ENCODE data around the gene C19orf53. TPM values are rescaled to one million over a fixed set of nuclear protein-coding genes. Genes with fewer than 3 reads are reported as not detected.

The C19orf53 gene
- total and polyA plus RNA-seq, 2 of the 13 experiments (the other 11 are each of a cell fraction or from before 2014, with no cell fraction given): 129 to 130 TPM

DNA sequence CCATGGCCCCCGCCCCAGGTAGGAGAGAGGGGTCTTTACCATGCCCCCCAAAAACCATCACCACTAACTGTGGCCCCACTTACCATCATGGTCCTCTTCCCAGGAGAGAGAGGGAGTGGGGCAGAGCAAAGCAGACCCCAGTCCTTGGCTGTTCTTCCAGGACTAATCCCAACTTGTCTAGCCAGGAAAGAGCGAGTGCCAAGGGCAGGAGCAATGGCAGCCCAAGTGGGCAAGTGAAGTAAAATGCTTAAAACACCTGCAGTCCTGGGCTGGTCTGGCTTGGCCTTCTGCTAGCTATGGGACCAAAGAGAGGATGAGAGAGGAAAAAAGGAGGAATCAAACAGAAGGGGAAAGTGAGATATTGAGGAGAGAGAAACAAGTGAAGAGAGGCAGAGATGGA is 38.9 kb downstream of the C19orf53 start:
- ChIA-PET POLR2A (no interaction called here), CTCF (ENCODE audit: low intra/inter-chr PET ratio, low total read pairs) (no interaction called here)
- Histone ChIP-seq H2AFZ (ENCODE audit: low read length) (no peak overlapping the region), H3K36me3 (replicated peaks in 1 of 2; ENCODE audit: control insufficient read depth in 1 of 2, insufficient read depth in 2 of 2, low read length in 2 of 2) (no peaks in the 10 kb centered on the region), H3K27me3 (ENCODE audit: control insufficient read depth in 1 of 2, insufficient read depth in 2 of 2, low read length in 2 of 2) (no peaks in the 10 kb centered on the region; a peak in 1 of 5 replicates), H3K4me1 (ENCODE audit: insufficient read depth, low read length) (no peaks in the 10 kb centered on the region), H3K4me3 (replicated peaks in 1 of 3; ENCODE audit: insufficient read depth in 1 of 3, low read depth in 2 of 3, low read length in 3 of 3) (no peak overlapping the region), H3K4me2 (ENCODE audit: low read depth, low read length) (no peak overlapping the region), H3K79me2 (ENCODE audit: insufficient read depth, low read length) (no peaks in the 10 kb centered on the region), H3K9ac (ENCODE audit: insufficient read depth, low read depth, low read length) (no peak overlapping the region), H3K27ac (ENCODE audit: extremely low read length, insufficient read depth, low read length) (no peak overlapping the region), H4K20me1 (ENCODE audit: insufficient read depth, low read length) (no peaks in the 10 kb centered on the region), H3K9me3 (ENCODE audit: low read length) (no peaks in the 10 kb centered on the region)
- TF ChIP-seq ZMYM3 (CRISPR knock-in tag; IDR thresholded peaks at IDR 0.05): 0 out of 2 replicates have a peak, but pooled peaks have one; percentile 27
- TF ChIP-seq RBM39 (IDR thresholded peaks at IDR 0.05; ENCODE audit: low read depth, low read length, poor library complexity, severe bottlenecking): no peak
- no peak for ATAC-seq
- 95% methylated on average over 1 of the region's 2 CpGs for WGBS (ENCODE audit: low lambda C conversion rate)
- DNase-seq (ENCODE audit: low spot score): no peak
- in situ Hi-C loops (cut with HindIII; ENCODE audit: extremely low pct_ligation_motif_present, low pct_unique_long_range_greater_than_20kb) (no loop called here), intact Hi-C loops (cut with micrococcal nuclease; ENCODE audit: unreplicated experiment) (no loop called here)
- BruUV-seq (replicated peaks): no TSS peak
- no peak for FAIRE-seq

DNA sequence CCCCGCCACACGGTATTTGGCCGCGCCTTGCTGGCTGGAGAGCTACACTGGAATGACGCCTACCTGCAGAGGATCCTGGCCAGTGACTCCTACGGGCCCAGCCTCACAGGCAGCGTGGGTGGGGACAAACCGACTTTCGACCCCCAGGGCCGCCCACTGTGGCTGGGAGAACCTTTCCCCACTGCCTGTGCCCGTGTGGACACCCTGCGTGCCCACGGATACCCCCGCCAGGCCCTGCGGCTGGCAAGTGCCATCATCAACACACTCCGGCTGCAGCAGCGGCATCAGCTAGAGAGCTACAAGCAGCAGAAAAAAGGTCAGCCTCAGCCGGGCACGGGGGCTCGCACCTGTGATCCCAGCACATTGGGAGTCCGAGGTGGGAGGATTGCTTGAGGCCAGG is 40.3 kb downstream of the C19orf53 start:
- FAIRE-seq (no peak), ATAC-seq (no peak), DNase-seq (ENCODE audit: low spot score) (no peak)
- Histone ChIP-seq H3K4me1 (ENCODE audit: insufficient read depth, low read length) (no peaks in the 10 kb centered on the region), H3K9me3 (ENCODE audit: low read length) (no peaks in the 10 kb centered on the region), H3K36me3 (replicated peaks in 1 of 2; ENCODE audit: control insufficient read depth in 1 of 2, insufficient read depth in 2 of 2, low read length in 2 of 2) (no peaks in the 10 kb centered on the region), H3K79me2 (ENCODE audit: insufficient read depth, low read length) (no peaks in the 10 kb centered on the region), H3K4me2 (ENCODE audit: low read depth, low read length) (no peak overlapping the region), H3K4me3 (replicated peaks in 1 of 3; ENCODE audit: insufficient read depth in 1 of 3, low read depth in 2 of 3, low read length in 3 of 3) (no peak overlapping the region), H3K9ac (ENCODE audit: insufficient read depth, low read depth, low read length) (no peak overlapping the region), H3K27me3 (ENCODE audit: control insufficient read depth in 1 of 2, insufficient read depth in 2 of 2, low read length in 2 of 2) (no peaks in the 10 kb centered on the region; a peak in 1 of 5 replicates), H2AFZ (ENCODE audit: low read length) (no peak overlapping the region), H4K20me1 (ENCODE audit: insufficient read depth, low read length) (no peaks in the 10 kb centered on the region), H3K27ac (ENCODE audit: extremely low read length, insufficient read depth, low read length) (no peak overlapping the region)
- ChIA-PET POLR2A (no interaction called here), CTCF (ENCODE audit: low intra/inter-chr PET ratio, low total read pairs) (no interaction called here)
- no TSS peak for BruUV-seq (replicated peaks)
- intact Hi-C loops (cut with micrococcal nuclease; ENCODE audit: unreplicated experiment) (no loop called here), in situ Hi-C loops (cut with HindIII; ENCODE audit: extremely low pct_ligation_motif_present, low pct_unique_long_range_greater_than_20kb) (no loop called here)
- 95% methylated on average over 6 of the region's 21 CpGs for WGBS (ENCODE audit: low lambda C conversion rate)
- TF ChIP-seq ZC3H4 (CRISPR knock-in tag; IDR thresholded peaks at IDR 0.05; ENCODE audit: borderline replicate concordance): no peak
- TF ChIP-seq ATRX (CRISPR knock-in tag; IDR thresholded peaks at IDR 0.05; ENCODE audit: borderline replicate concordance): no peak
- TF ChIP-seq, protein P1, sequence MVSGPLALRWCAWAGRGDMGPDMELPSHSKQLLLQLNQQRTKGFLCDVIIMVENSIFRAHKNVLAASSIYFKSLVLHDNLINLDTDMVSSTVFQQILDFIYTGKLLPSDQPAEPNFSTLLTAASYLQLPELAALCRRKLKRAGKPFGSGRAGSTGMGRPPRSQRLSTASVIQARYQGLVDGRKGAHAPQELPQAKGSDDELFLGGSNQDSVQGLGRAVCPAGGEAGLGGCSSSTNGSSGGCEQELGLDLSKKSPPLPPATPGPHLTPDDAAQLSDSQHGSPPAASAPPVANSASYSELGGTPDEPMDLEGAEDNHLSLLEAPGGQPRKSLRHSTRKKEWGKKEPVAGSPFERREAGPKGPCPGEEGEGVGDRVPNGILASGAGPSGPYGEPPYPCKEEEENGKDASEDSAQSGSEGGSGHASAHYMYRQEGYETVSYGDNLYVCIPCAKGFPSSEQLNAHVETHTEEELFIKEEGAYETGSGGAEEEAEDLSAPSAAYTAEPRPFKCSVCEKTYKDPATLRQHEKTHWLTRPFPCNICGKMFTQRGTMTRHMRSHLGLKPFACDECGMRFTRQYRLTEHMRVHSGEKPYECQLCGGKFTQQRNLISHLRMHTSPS (CRISPR knock-in tag; IDR thresholded peaks at IDR 0.05; ENCODE audit: low read depth): no peak
- no peak for TF ChIP-seq PHF8 (CRISPR knock-in tag; IDR thresholded peaks at IDR 0.05)
- no peak for TF ChIP-seq ZZZ3 (CRISPR knock-in tag; IDR thresholded peaks at IDR 0.05; ENCODE audit: borderline replicate concordance)
- no peak for TF ChIP-seq KDM6A (CRISPR knock-in tag; IDR thresholded peaks at IDR 0.05; ENCODE audit: low read depth)
- TF ChIP-seq, protein P2, sequence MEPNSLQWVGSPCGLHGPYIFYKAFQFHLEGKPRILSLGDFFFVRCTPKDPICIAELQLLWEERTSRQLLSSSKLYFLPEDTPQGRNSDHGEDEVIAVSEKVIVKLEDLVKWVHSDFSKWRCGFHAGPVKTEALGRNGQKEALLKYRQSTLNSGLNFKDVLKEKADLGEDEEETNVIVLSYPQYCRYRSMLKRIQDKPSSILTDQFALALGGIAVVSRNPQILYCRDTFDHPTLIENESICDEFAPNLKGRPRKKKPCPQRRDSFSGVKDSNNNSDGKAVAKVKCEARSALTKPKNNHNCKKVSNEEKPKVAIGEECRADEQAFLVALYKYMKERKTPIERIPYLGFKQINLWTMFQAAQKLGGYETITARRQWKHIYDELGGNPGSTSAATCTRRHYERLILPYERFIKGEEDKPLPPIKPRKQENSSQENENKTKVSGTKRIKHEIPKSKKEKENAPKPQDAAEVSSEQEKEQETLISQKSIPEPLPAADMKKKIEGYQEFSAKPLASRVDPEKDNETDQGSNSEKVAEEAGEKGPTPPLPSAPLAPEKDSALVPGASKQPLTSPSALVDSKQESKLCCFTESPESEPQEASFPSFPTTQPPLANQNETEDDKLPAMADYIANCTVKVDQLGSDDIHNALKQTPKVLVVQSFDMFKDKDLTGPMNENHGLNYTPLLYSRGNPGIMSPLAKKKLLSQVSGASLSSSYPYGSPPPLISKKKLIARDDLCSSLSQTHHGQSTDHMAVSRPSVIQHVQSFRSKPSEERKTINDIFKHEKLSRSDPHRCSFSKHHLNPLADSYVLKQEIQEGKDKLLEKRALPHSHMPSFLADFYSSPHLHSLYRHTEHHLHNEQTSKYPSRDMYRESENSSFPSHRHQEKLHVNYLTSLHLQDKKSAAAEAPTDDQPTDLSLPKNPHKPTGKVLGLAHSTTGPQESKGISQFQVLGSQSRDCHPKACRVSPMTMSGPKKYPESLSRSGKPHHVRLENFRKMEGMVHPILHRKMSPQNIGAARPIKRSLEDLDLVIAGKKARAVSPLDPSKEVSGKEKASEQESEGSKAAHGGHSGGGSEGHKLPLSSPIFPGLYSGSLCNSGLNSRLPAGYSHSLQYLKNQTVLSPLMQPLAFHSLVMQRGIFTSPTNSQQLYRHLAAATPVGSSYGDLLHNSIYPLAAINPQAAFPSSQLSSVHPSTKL (CRISPR knock-in tag; IDR thresholded peaks at IDR 0.05): no peak
- TF ChIP-seq ZNF549 (CRISPR knock-in tag; IDR thresholded peaks at IDR 0.05): no peak
- no peak for TF ChIP-seq FOXO1 (CRISPR knock-in tag; IDR thresholded peaks at IDR 0.05)
- no peak for TF ChIP-seq KMT2A (CRISPR knock-in tag; IDR thresholded peaks at IDR 0.05)
- TF ChIP-seq, protein P3, sequence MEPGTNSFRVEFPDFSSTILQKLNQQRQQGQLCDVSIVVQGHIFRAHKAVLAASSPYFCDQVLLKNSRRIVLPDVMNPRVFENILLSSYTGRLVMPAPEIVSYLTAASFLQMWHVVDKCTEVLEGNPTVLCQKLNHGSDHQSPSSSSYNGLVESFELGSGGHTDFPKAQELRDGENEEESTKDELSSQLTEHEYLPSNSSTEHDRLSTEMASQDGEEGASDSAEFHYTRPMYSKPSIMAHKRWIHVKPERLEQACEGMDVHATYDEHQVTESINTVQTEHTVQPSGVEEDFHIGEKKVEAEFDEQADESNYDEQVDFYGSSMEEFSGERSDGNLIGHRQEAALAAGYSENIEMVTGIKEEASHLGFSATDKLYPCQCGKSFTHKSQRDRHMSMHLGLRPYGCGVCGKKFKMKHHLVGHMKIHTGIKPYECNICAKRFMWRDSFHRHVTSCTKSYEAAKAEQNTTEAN (CRISPR knock-in tag; conservative IDR thresholded peaks at IDR 0.05): no peak

Data from HepG2 (cell line).